H9 (cell line): ENCODE results near the gene CAGE1. TPM values are rescaled to one million over a fixed set of nuclear protein-coding genes. Genes with fewer than 3 reads are reported as not detected.

Experiments used
- DNase-seq: peaks from one replicate; pipeline ENCODE4 v3.0.0-alpha.2; 2017
- H2AFZ ChIP-seq: one replicate; pipeline ENCODE4 v1.6.1; 2013; ENCODE audit warnings: mild to moderate bottlenecking, low read length, control low read depth, moderate library complexity
- H2AK5ac ChIP-seq: 2 replicates; pipeline ENCODE4 v1.6.1; 2013; ENCODE audit warnings: low read length, control low read depth, mixed read lengths; ENCODE audit not compliant: insufficient read length
- H2BK120ac ChIP-seq: one replicate; pipeline ENCODE4 v1.6.1; 2013; ENCODE audit warnings: low read depth, mild to moderate bottlenecking, low read length, control low read depth, inconsistent platforms; ENCODE audit not compliant: poor library complexity, severe bottlenecking
- H2BK12ac ChIP-seq: 2 replicates; pipeline ENCODE4 v1.6.1; 2013; ENCODE audit warnings: low read length, control low read depth, mixed read lengths, low read depth; ENCODE audit not compliant: insufficient read length
- H2BK15ac ChIP-seq: 2 replicates; pipeline ENCODE4 v1.6.1; 2013; ENCODE audit warnings: low read depth, low read length, control low read depth
- H2BK20ac ChIP-seq: one replicate; pipeline ENCODE4 v1.6.1; 2013; ENCODE audit warnings: low read depth, mild to moderate bottlenecking, low read length, control low read depth, inconsistent platforms; ENCODE audit not compliant: poor library complexity, severe bottlenecking
- H2BK5ac ChIP-seq: 2 replicates; pipeline ENCODE4 v1.6.1; 2013; ENCODE audit warnings: low read length, control low read depth, mixed read lengths; ENCODE audit not compliant: insufficient read length
- H3K14ac ChIP-seq: 2 replicates; pipeline ENCODE4 v1.6.1; 2013; ENCODE audit warnings: low read length, control low read depth; ENCODE audit not compliant: insufficient read depth
- H3K18ac ChIP-seq: 2 replicates; pipeline ENCODE4 v1.6.1; 2013; ENCODE audit warnings: low read depth, mild to moderate bottlenecking, mixed read lengths, low read length, control low read depth; ENCODE audit not compliant: insufficient read length
- H3K23ac ChIP-seq: 2 replicates; pipeline ENCODE4 v1.6.1; 2013; ENCODE audit warnings: low read length, control low read depth, mixed read lengths, low read depth; ENCODE audit not compliant: insufficient read length
- H3K23me2 ChIP-seq: 2 replicates; pipeline ENCODE4 v1.6.1; 2013; ENCODE audit warnings: low read depth, mild to moderate bottlenecking, mixed read lengths, low read length, control low read depth; ENCODE audit not compliant: insufficient read length, poor library complexity, severe bottlenecking
- H3K27ac ChIP-seq: 2 replicates; pipeline ENCODE4 v1.5.1; 2013; ENCODE audit warnings: low read length, control low read depth, mixed read lengths, low read depth; ENCODE audit not compliant: insufficient read length
- H3K27me3 ChIP-seq: 2 replicates; pipeline ENCODE4 v1.6.1; 2013; ENCODE audit warnings: low read length, control low read depth, inconsistent platforms; ENCODE audit not compliant: insufficient read depth
- H3K4ac ChIP-seq: 2 replicates; pipeline ENCODE4 v1.6.1; 2013; ENCODE audit warnings: low read depth, mild to moderate bottlenecking, control low read depth, inconsistent platforms, low read length, moderate library complexity
- H3K4me1 ChIP-seq: 2 replicates; pipeline ENCODE4 v1.6.1; 2013; ENCODE audit warnings: low read length, control low read depth, inconsistent platforms; ENCODE audit not compliant: insufficient read depth
- H3K4me2 ChIP-seq: 2 replicates; pipeline ENCODE4 v1.6.1; 2013; ENCODE audit warnings: low read length, control low read depth, mixed read lengths; ENCODE audit not compliant: insufficient read length, insufficient read depth
- H3K56ac ChIP-seq: 2 replicates; pipeline ENCODE4 v1.6.1; 2013; ENCODE audit warnings: low read depth, mild to moderate bottlenecking, mixed read lengths, low read length, control low read depth; ENCODE audit not compliant: insufficient read length
- H3K79me1 ChIP-seq: 2 replicates; pipeline ENCODE4 v1.6.1; 2013; ENCODE audit warnings: low read depth, mild to moderate bottlenecking, moderate library complexity, low read length, control low read depth, inconsistent platforms; ENCODE audit not compliant: insufficient read depth, poor library complexity, severe bottlenecking
- H3K79me2 ChIP-seq: 2 replicates; pipeline ENCODE4 v1.6.1; 2013; ENCODE audit warnings: low read length, control low read depth, inconsistent platforms; ENCODE audit not compliant: insufficient read depth
- H3K9ac ChIP-seq: 2 replicates; pipeline ENCODE4 v1.6.1; 2013; ENCODE audit warnings: low read length, control low read depth, mixed read lengths; ENCODE audit not compliant: insufficient read length; ENCODE audit errors: extremely low read depth
- H3K9me3 ChIP-seq: one replicate; pipeline ENCODE4 v1.6.1; 2013; ENCODE audit warnings: low read depth, low read length, inconsistent platforms; ENCODE audit not compliant: control insufficient read depth
- H3T11ph ChIP-seq: one replicate; pipeline ENCODE4 v1.6.1; 2013; ENCODE audit warnings: mild to moderate bottlenecking, low read length, control low read depth, inconsistent platforms
- H4K20me1 ChIP-seq: one replicate; pipeline ENCODE4 v1.6.1; 2013; ENCODE audit not compliant: control insufficient read depth, insufficient read length, insufficient read depth
- H4K5ac ChIP-seq: 2 replicates; pipeline ENCODE4 v1.6.1; 2013; ENCODE audit warnings: low read depth, mild to moderate bottlenecking, mixed read lengths, low read length, control low read depth; ENCODE audit not compliant: insufficient read length
- H4K8ac ChIP-seq: replicated peaks from 2 replicates; pipeline ENCODE4 v1.6.1; 2013; ENCODE audit warnings: low read length, control low read depth, mixed read lengths, low read depth; ENCODE audit not compliant: insufficient read length
- H4K91ac ChIP-seq: 2 replicates; pipeline ENCODE4 v1.6.1; 2013; ENCODE audit warnings: low read depth, mild to moderate bottlenecking, moderate library complexity, mixed read lengths, low read length, control low read depth; ENCODE audit not compliant: insufficient read length
- H3K27ac Mint-ChIP-seq, 3 experiments: 2 replicates in 2 of 3; 3 replicates in 1 of 3; pipeline ENCODE4 v1.8.0; 2020 to 2021; ENCODE audit warnings: mixed read lengths in 3 of 3, mild to moderate bottlenecking in 1 of 3, moderate library complexity in 1 of 3
- H3K27me3 Mint-ChIP-seq: 2 replicates; pipeline ENCODE4 v1.8.0; 2021; ENCODE audit warnings: low read depth, mild to moderate bottlenecking, moderate library complexity, mixed read lengths
- H3K36me3 Mint-ChIP-seq, 3 experiments: 2 replicates in 2 of 3; 3 replicates in 1 of 3; pipeline ENCODE4 v1.8.0; 2020 to 2021; ENCODE audit warnings: low read depth in 3 of 3, mixed read lengths in 3 of 3; ENCODE audit not compliant: insufficient read depth in 1 of 3
- H3K4me1 Mint-ChIP-seq, 2 experiments: 2 replicates each; pipeline ENCODE4 v1.8.0; 2020; ENCODE audit warnings: mixed read lengths in 2 of 2
- H3K4me3 Mint-ChIP-seq, 2 experiments: 2 replicates in 1 of 2; 3 replicates in 1 of 2; pipeline ENCODE4 v1.8.0; 2020 to 2021; ENCODE audit warnings: mild to moderate bottlenecking in 2 of 2, mixed read lengths in 2 of 2, moderate library complexity in 1 of 2
- H3K9me3 Mint-ChIP-seq, 2 experiments: 2 replicates in 1 of 2; 3 replicates in 1 of 2; pipeline ENCODE4 v1.8.0; 2020; ENCODE audit warnings: mild to moderate bottlenecking in 2 of 2, mixed read lengths in 2 of 2, moderate library complexity in 1 of 2
- CTCF ChIP-seq: fragments of 200-600 bp; sonication (generic); conservative IDR thresholded peaks from 3 replicates; pipeline ENCODE4 v1.8.0; 2021; ENCODE audit warnings: antibody characterized with exemption, mild to moderate bottlenecking
- WGBS: extraction: QIAGEN DNeasy Blood & Tissue Kit; methylation state at CpG from one replicate; pipeline ENCODE4 v1.1.7; 2013; ENCODE audit warnings: missing lambda C conversion rate, low lambda C conversion rate, mixed read lengths; ENCODE audit not compliant: insufficient read length; ENCODE audit errors: extremely low coverage; 5-methylcytosine and 5-hydroxymethylcytosine counted together
- total RNA-seq: library from RNA; stranded (reverse); gene quantifications from 2 replicates; pipeline ENCODE4 v1.2.1, GENCODE V29; 2021

CAGE1 gene
- total RNA-seq, 1 experiment from 2014 or later = 0.28 TPM

GRCh38 chr6:7285416-7285815 is 104.1 kb downstream of the CAGE1 start:
- Histone ChIP-seq H3K4ac (no peak overlapping the region), H3K14ac (no peak overlapping the region), H3K56ac (no peak overlapping the region), H2BK12ac (no peak overlapping the region), H2BK20ac (no peak overlapping the region), H3K79me1 (no peaks in the 10 kb centered on the region), H3K9me3 (no peaks in the 10 kb centered on the region), H3T11ph (no peak overlapping the region), H3K27me3 (no peaks in the 10 kb centered on the region), H3K4me2 (no peak overlapping the region), H4K8ac (no peak overlapping the region), H3K27ac (no peak overlapping the region), H3K4me1 (no peaks in the 10 kb centered on the region), H2BK15ac (no peak overlapping the region), H3K9ac (no peak overlapping the region), H3K23me2 (no peaks in the 10 kb centered on the region), H3K23ac (no peak overlapping the region), H3K18ac (no peak overlapping the region), H2AFZ (no peak overlapping the region), H4K91ac (no peak overlapping the region), H4K5ac (no peak overlapping the region), H3K79me2 (no peaks in the 10 kb centered on the region), H2BK5ac (no peak overlapping the region), H2BK120ac (no peak overlapping the region), H2AK5ac (no peak overlapping the region), H4K20me1 (no peaks in the 10 kb centered on the region)
- Mint-ChIP-seq H3K4me1 (no peaks in the 10 kb centered on the region), H3K27ac (no peak overlapping the region), H3K9me3 (no peaks in the 10 kb centered on the region), H3K36me3 (peaks cover 14 to 47% (median 42%) of the 10 kb centered on the region in 3 experiments; a peak in 6 of 7 replicates), H3K27me3 (no peaks in the 10 kb centered on the region), H3K4me3 (no peak overlapping the region)
- TF ChIP-seq CTCF = no peak
- WGBS = no CpG with 5 or more reads among the region's 6 CpGs
- DNase-seq = no peak
